H9 (cell line): Measurements from ENCODE around the gene SLC35A2. TPM values are rescaled to one million over a fixed set of nuclear protein-coding genes. Genes with fewer than 3 reads are reported as not detected.

Experiments used
- DNase-seq: peaks from one replicate; pipeline ENCODE4 v3.0.0-alpha.2; 2017
- H2AFZ ChIP-seq: one replicate; pipeline ENCODE4 v1.6.1; 2013; ENCODE audit warnings: mild to moderate bottlenecking, low read length, control low read depth, moderate library complexity
- H2AK5ac ChIP-seq: 2 replicates; pipeline ENCODE4 v1.6.1; 2013; ENCODE audit warnings: low read length, control low read depth, mixed read lengths; ENCODE audit not compliant: insufficient read length
- H2BK120ac ChIP-seq: one replicate; pipeline ENCODE4 v1.6.1; 2013; ENCODE audit warnings: low read depth, mild to moderate bottlenecking, low read length, control low read depth, inconsistent platforms; ENCODE audit not compliant: poor library complexity, severe bottlenecking
- H2BK12ac ChIP-seq: 2 replicates; pipeline ENCODE4 v1.6.1; 2013; ENCODE audit warnings: low read length, control low read depth, mixed read lengths, low read depth; ENCODE audit not compliant: insufficient read length
- H2BK15ac ChIP-seq: 2 replicates; pipeline ENCODE4 v1.6.1; 2013; ENCODE audit warnings: low read depth, low read length, control low read depth
- H2BK20ac ChIP-seq: one replicate; pipeline ENCODE4 v1.6.1; 2013; ENCODE audit warnings: low read depth, mild to moderate bottlenecking, low read length, control low read depth, inconsistent platforms; ENCODE audit not compliant: poor library complexity, severe bottlenecking
- H2BK5ac ChIP-seq: 2 replicates; pipeline ENCODE4 v1.6.1; 2013; ENCODE audit warnings: low read length, control low read depth, mixed read lengths; ENCODE audit not compliant: insufficient read length
- H3K14ac ChIP-seq: 2 replicates; pipeline ENCODE4 v1.6.1; 2013; ENCODE audit warnings: low read length, control low read depth; ENCODE audit not compliant: insufficient read depth
- H3K18ac ChIP-seq: 2 replicates; pipeline ENCODE4 v1.6.1; 2013; ENCODE audit warnings: low read depth, mild to moderate bottlenecking, mixed read lengths, low read length, control low read depth; ENCODE audit not compliant: insufficient read length
- H3K23ac ChIP-seq: 2 replicates; pipeline ENCODE4 v1.6.1; 2013; ENCODE audit warnings: low read length, control low read depth, mixed read lengths, low read depth; ENCODE audit not compliant: insufficient read length
- H3K23me2 ChIP-seq: 2 replicates; pipeline ENCODE4 v1.6.1; 2013; ENCODE audit warnings: low read depth, mild to moderate bottlenecking, mixed read lengths, low read length, control low read depth; ENCODE audit not compliant: insufficient read length, poor library complexity, severe bottlenecking
- H3K27ac ChIP-seq: 2 replicates; pipeline ENCODE4 v1.5.1; 2013; ENCODE audit warnings: low read length, control low read depth, mixed read lengths, low read depth; ENCODE audit not compliant: insufficient read length
- H3K27me3 ChIP-seq: 2 replicates; pipeline ENCODE4 v1.6.1; 2013; ENCODE audit warnings: low read length, control low read depth, inconsistent platforms; ENCODE audit not compliant: insufficient read depth
- H3K4ac ChIP-seq: 2 replicates; pipeline ENCODE4 v1.6.1; 2013; ENCODE audit warnings: low read depth, mild to moderate bottlenecking, control low read depth, inconsistent platforms, low read length, moderate library complexity
- H3K4me1 ChIP-seq: 2 replicates; pipeline ENCODE4 v1.6.1; 2013; ENCODE audit warnings: low read length, control low read depth, inconsistent platforms; ENCODE audit not compliant: insufficient read depth
- H3K4me2 ChIP-seq: 2 replicates; pipeline ENCODE4 v1.6.1; 2013; ENCODE audit warnings: low read length, control low read depth, mixed read lengths; ENCODE audit not compliant: insufficient read length, insufficient read depth
- H3K56ac ChIP-seq: 2 replicates; pipeline ENCODE4 v1.6.1; 2013; ENCODE audit warnings: low read depth, mild to moderate bottlenecking, mixed read lengths, low read length, control low read depth; ENCODE audit not compliant: insufficient read length
- H3K79me1 ChIP-seq: 2 replicates; pipeline ENCODE4 v1.6.1; 2013; ENCODE audit warnings: low read depth, mild to moderate bottlenecking, moderate library complexity, low read length, control low read depth, inconsistent platforms; ENCODE audit not compliant: insufficient read depth, poor library complexity, severe bottlenecking
- H3K79me2 ChIP-seq: 2 replicates; pipeline ENCODE4 v1.6.1; 2013; ENCODE audit warnings: low read length, control low read depth, inconsistent platforms; ENCODE audit not compliant: insufficient read depth
- H3K9ac ChIP-seq: 2 replicates; pipeline ENCODE4 v1.6.1; 2013; ENCODE audit warnings: low read length, control low read depth, mixed read lengths; ENCODE audit not compliant: insufficient read length; ENCODE audit errors: extremely low read depth
- H3K9me3 ChIP-seq: one replicate; pipeline ENCODE4 v1.6.1; 2013; ENCODE audit warnings: low read depth, low read length, inconsistent platforms; ENCODE audit not compliant: control insufficient read depth
- H3T11ph ChIP-seq: one replicate; pipeline ENCODE4 v1.6.1; 2013; ENCODE audit warnings: mild to moderate bottlenecking, low read length, control low read depth, inconsistent platforms
- H4K20me1 ChIP-seq: one replicate; pipeline ENCODE4 v1.6.1; 2013; ENCODE audit not compliant: control insufficient read depth, insufficient read length, insufficient read depth
- H4K5ac ChIP-seq: 2 replicates; pipeline ENCODE4 v1.6.1; 2013; ENCODE audit warnings: low read depth, mild to moderate bottlenecking, mixed read lengths, low read length, control low read depth; ENCODE audit not compliant: insufficient read length
- H4K8ac ChIP-seq: replicated peaks from 2 replicates; pipeline ENCODE4 v1.6.1; 2013; ENCODE audit warnings: low read length, control low read depth, mixed read lengths, low read depth; ENCODE audit not compliant: insufficient read length
- H4K91ac ChIP-seq: 2 replicates; pipeline ENCODE4 v1.6.1; 2013; ENCODE audit warnings: low read depth, mild to moderate bottlenecking, moderate library complexity, mixed read lengths, low read length, control low read depth; ENCODE audit not compliant: insufficient read length
- H3K27ac Mint-ChIP-seq, 3 experiments: 2 replicates in 2 of 3; 3 replicates in 1 of 3; pipeline ENCODE4 v1.8.0; 2020 to 2021; ENCODE audit warnings: mixed read lengths in 3 of 3, mild to moderate bottlenecking in 1 of 3, moderate library complexity in 1 of 3
- H3K27me3 Mint-ChIP-seq: 2 replicates; pipeline ENCODE4 v1.8.0; 2021; ENCODE audit warnings: low read depth, mild to moderate bottlenecking, moderate library complexity, mixed read lengths
- H3K36me3 Mint-ChIP-seq, 3 experiments: 2 replicates in 2 of 3; 3 replicates in 1 of 3; pipeline ENCODE4 v1.8.0; 2020 to 2021; ENCODE audit warnings: low read depth in 3 of 3, mixed read lengths in 3 of 3; ENCODE audit not compliant: insufficient read depth in 1 of 3
- H3K4me1 Mint-ChIP-seq, 2 experiments: 2 replicates each; pipeline ENCODE4 v1.8.0; 2020; ENCODE audit warnings: mixed read lengths in 2 of 2
- H3K4me3 Mint-ChIP-seq, 2 experiments: 2 replicates in 1 of 2; 3 replicates in 1 of 2; pipeline ENCODE4 v1.8.0; 2020 to 2021; ENCODE audit warnings: mild to moderate bottlenecking in 2 of 2, mixed read lengths in 2 of 2, moderate library complexity in 1 of 2
- H3K9me3 Mint-ChIP-seq, 2 experiments: 2 replicates in 1 of 2; 3 replicates in 1 of 2; pipeline ENCODE4 v1.8.0; 2020; ENCODE audit warnings: mild to moderate bottlenecking in 2 of 2, mixed read lengths in 2 of 2, moderate library complexity in 1 of 2
- CTCF ChIP-seq: fragments of 200-600 bp; sonication (generic); conservative IDR thresholded peaks from 3 replicates; pipeline ENCODE4 v1.8.0; 2021; ENCODE audit warnings: antibody characterized with exemption, mild to moderate bottlenecking
- WGBS: extraction: QIAGEN DNeasy Blood & Tissue Kit; methylation state at CpG from one replicate; pipeline ENCODE4 v1.1.7; 2013; ENCODE audit warnings: missing lambda C conversion rate, low lambda C conversion rate, mixed read lengths; ENCODE audit not compliant: insufficient read length; ENCODE audit errors: extremely low coverage; 5-methylcytosine and 5-hydroxymethylcytosine counted together
- total RNA-seq: library from RNA; stranded (reverse); gene quantifications from 2 replicates; pipeline ENCODE4 v1.2.1, GENCODE V29; 2021

The SLC35A2 gene
- total RNA-seq, 1 experiment from 2014 or later = 32.9 TPM

- H2BK20ac ChIP-seq = no peak overlapping the region
- peaks cover 66 to 70% of the 10 kb centered on the region in 2 experiments for H3K9me3 Mint-ChIP-seq
- no peak overlapping the region for H2BK120ac ChIP-seq
- no peak overlapping the region for H2AK5ac ChIP-seq
- H3K4me1 Mint-ChIP-seq = peaks cover 13 to 25% of the 10 kb centered on the region in 2 experiments
- WGBS = no CpG with 5 or more reads among the region's 7 CpGs
- H3K27me3 ChIP-seq = no peaks in the 10 kb centered on the region
- peaks cover 41 to 66% (median 45%) of the 10 kb centered on the region in 3 experiments for H3K36me3 Mint-ChIP-seq
- peaks cover 4% of the 10 kb centered on the region; the same call in 1 of the 2 replicates for H3K4me1 ChIP-seq
- no peak overlapping the region for H4K8ac ChIP-seq
- H3K27ac ChIP-seq = no peak overlapping the region
- H4K91ac ChIP-seq = no peak overlapping the region
- no peak overlapping the region for H3K23ac ChIP-seq
- DNase-seq = no peak
- H3K56ac ChIP-seq = no peak overlapping the region
- no peak overlapping the region for H2BK12ac ChIP-seq
- no peak overlapping the region for H2BK5ac ChIP-seq
- H3K4me3 Mint-ChIP-seq = no peak overlapping the region
- no peak overlapping the region for H3K14ac ChIP-seq
- H4K5ac ChIP-seq = no peak overlapping the region
- H3K4me2 ChIP-seq = no peak overlapping the region
- H3K18ac ChIP-seq = no peak overlapping the region
- no peaks in the 10 kb centered on the region for H3K79me1 ChIP-seq
- no peaks in the 10 kb centered on the region for H4K20me1 ChIP-seq
- no peaks in the 10 kb centered on the region; the same call in 1 of the 2 replicates for H3K27me3 Mint-ChIP-seq
- no peak overlapping the region for H2BK15ac ChIP-seq
- no peaks in the 10 kb centered on the region for H3K9me3 ChIP-seq
- H3K9ac ChIP-seq = no peak overlapping the region
- no peak overlapping the region for H3T11ph ChIP-seq
- H3K23me2 ChIP-seq = no peaks in the 10 kb centered on the region
- TF ChIP-seq CTCF = no peak
- no peak overlapping the region for H2AFZ ChIP-seq
- H3K79me2 ChIP-seq = peaks cover 3% of the 10 kb centered on the region; the same call in 1 of the 2 replicates
- H3K4ac ChIP-seq = no peak overlapping the region
- peak overlapping the region in 2 of 3 experiments; percentile 27 to 84; a peak in 1 of 7 replicates for H3K27ac Mint-ChIP-seq
These were observed 23.3 kb upstream of the SLC35A2 start for GRCh38 chrX:48934581-48935300.
